D721Med (cell line): Measurements from ENCODE around the gene PPARA.

ENCODE experiments used
- DNase-seq: peaks from one replicate; pipeline ENCODE4 v3.0.0; 2011; ENCODE audit warnings: low spot score; ENCODE audit not compliant: insufficient read length
- FAIRE-seq: peaks from 2 replicates; lab custom pipeline; 2011; peaks lifted over from hg19 to GRCh38; lab: Jason Lieb, UNC
- CTCF ChIP-seq: IDR thresholded peaks from 2 replicates; pipeline ENCODE4 v1.5.1; 2012; ENCODE audit warnings: mild to moderate bottlenecking, control low read depth; ENCODE audit not compliant: insufficient read depth; ENCODE audit errors: missing control alignments

The PPARA gene

GRCh38 chr22:46163557-46163888 is 13.2 kb downstream of the PPARA start:
- DNase-seq, result no peak
- TF ChIP-seq CTCF, result no peak
- no peak for FAIRE-seq

GRCh38 chr22:46165977-46166376 is 15.7 kb downstream of the PPARA start:
- DNase-seq, result no peak
- no peak for FAIRE-seq
- no peak for TF ChIP-seq CTCF

- FAIRE-seq, result no peak
- no peak for DNase-seq
- no peak for TF ChIP-seq CTCF
These were observed 19.3 kb downstream of the PPARA start for GRCh38 chr22:46169628-46170027.

- DNase-seq (no peak), FAIRE-seq (no peak)
- TF ChIP-seq CTCF, result no peak
These were observed 21.6 kb downstream of the PPARA start for GRCh38 chr22:46171940-46172339.

GRCh38 chr22:46172522-46173110 is 22.3 kb downstream of the PPARA start:
- no peak for TF ChIP-seq CTCF
- no peak for DNase-seq
- FAIRE-seq, result no peak

- TF ChIP-seq CTCF, result no peak
- FAIRE-seq (no peak), DNase-seq (no peak)
These were observed 22.8 kb downstream of the PPARA start for GRCh38 chr22:46173152-46173551.

- no peak for TF ChIP-seq CTCF
- FAIRE-seq (no peak), DNase-seq (no peak)
These were observed 25.3 kb downstream of the PPARA start for GRCh38 chr22:46175631-46176030.
